DMS53 treated with DMSO at 0.1 percent for 48 hours (cell line): Measurements from ENCODE around the gene RNF6.
A peak's percentile ranks its signal among the peaks of the same experiment; 100 is the strongest.
"Not testable (repeated sequence)": the region's sequence is repeated elsewhere in the genome, so short reads cannot be mapped to it uniquely, and the experiment has no call there.

Source experiments
- DNase-seq: peaks from one replicate; lab custom pipeline; 2025; ENCODE audit not compliant: unreplicated experiment; lab: John Stamatoyannopoulos, UW

The RNF6 gene

DNA sequence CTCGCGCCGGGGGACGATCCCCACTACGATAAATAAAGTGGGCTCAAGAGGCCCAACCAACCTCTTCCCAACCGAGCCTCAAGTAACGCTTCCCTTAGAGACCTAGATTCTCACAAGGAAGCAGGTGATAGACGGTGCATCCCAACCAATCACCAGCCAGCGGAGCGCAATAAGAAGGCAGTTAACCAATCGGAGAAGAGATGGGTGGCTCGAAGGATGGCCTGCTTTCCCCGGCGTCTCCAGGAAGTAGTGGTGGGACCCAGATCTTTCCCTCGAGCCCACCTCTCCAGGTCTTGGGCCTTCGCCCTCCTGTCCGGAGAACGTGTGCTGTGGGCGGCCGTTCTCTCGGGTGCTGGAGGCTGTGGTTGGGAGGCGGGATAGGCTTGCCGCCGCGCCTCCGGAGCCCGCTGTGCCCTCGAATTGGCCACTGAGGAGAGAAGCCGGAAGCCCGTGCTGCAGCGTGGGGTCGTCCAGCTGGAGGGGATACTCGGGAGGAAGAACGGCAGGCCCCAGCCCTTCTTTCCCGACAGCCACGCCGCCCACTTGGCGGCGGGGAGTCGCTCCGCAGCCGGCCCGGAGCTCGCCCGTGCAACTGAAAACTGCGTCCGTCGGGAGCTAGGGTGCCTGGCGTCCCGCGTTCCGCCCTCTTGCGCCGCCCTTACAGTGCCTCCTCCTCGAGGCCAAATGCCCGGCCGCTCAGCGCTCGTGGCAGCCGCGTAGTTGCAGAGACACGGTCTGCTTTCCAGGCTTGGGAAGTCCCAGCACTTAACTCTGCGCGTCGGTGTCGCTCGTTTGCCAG is at the start of gene RNF6:
TSS of gene RNF6 (minus strand) at position 594 of the 799 bp plus-strand sequence. CDS start 2,665 bp downstream, outside the sequence.
- peak; percentile 96 for DNase-seq

DNA sequence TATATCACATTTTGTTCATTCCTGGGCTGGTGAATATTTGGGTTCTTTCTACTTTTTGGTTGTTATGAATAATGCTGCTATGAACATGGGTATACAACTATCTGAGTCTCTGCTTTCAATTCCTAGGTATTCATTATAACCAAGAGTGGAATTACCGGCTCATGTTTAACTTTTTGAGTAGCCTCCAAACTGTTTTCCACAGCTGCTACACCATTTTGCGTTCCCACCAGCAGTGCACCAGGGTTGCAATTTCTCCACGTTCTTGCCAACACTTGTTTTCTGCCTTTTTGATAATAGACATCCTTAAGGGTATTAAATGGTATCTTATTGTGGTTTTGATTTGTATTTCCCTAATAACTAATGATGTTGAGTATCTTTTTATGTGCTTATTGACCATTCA is 48.6 kb upstream of the RNF6 start:
- DNase-seq: no peak

DNA sequence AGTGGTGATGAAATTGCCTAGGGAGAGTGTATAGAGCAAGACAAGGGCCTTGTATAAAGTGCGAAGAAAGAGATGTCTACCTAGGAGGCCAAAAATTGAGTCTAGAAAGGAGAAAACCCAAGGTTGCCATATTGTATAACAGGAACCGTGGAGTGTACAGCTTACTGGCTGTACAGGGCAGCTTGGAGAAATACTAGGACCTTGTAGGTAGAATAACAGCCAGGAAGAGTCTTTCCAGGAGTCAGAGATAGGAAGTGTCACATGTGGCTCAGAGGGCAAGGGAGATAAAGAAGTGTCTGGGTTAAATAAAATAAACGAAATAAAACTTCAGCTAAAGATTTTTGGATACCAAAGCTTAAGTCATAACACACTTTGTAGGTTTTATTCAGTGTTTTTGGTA is 44.2 kb upstream of the RNF6 start:
- no peak for DNase-seq

DNA sequence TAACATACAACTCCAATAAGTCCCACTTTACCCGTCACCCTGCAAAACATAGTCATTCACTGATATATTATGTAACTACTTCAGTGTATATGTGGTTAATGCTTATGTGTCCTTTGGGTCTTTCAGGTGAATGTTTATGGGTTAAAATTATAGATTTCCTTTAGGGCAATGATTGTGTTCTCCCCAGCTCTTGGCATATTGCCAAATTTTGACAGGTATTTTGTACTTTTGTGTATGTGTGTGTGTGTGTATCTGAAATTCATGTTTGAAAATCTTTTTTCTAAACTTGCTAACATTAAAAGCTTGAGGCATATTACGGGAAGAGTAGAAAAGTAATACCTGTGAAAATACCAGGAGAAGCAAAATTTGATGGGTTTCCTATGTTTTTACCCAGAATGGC is 40.0 kb upstream of the RNF6 start:
- no peak for DNase-seq

DNA sequence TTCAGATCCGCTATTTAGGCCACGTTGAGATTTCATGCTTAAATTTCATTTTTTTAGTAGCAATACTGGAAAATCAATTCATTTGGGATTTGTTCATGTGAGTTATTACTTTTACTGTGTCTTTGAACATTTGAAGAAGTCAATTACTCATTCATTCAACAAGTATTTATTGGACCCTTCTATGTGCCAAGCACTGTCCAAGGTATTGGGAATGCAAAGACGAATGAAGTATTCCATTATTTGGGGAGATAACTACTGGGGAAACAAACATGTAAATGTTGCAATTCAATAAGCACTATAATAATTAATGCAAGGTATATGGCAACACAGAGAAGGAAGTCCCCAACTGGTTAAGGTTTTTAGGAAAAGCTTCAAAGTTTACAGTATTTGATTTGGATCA is 37.5 kb upstream of the RNF6 start:
- DNase-seq: no peak

DNA sequence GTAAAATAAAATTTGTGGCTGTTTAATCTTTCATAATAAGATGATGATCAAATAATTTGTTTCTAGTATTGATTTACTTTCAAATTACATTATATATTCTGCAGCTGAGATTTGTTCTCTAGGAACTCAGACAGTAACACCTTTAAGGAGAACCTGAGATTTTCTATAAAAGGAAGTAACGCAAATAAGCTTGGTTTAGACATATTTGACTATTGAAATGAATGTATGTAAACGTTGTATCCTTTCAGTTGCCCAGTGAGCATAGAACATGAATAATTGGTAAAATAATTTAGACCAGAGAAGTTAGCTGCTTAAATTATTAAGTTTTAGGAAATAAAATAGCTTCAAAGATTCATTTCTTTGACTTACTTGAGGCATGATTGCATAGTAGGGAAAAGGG is 34.9 kb upstream of the RNF6 start:
- no peak for DNase-seq

DNA sequence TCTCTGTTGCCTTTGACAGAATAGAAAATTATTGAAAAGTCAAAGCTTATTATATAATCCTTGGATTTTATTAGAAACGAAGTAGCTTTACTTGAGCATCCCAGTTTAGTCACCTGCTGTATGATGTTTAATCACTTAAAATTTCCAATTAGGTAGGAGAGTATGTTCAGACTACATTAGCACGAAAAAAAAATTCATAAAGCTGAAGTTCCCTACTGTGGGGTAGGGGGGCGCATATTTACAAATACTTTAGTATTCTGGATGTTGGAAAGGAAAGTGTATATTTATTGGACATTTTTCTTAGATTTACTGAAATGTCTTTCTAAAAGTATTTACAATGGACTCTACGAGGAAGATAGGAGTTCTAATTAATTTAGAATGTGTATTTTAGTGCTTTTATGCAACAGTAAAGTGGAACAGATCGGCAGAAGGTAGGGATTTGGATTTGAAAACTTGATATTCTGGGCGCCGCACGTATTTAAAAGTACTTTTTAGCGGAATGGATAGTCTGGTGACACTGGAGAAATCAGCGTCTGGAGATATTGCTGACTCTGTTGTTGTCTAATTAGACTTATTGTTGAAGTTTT is 33.7 kb upstream of the RNF6 start:
- no peak for DNase-seq

DNA sequence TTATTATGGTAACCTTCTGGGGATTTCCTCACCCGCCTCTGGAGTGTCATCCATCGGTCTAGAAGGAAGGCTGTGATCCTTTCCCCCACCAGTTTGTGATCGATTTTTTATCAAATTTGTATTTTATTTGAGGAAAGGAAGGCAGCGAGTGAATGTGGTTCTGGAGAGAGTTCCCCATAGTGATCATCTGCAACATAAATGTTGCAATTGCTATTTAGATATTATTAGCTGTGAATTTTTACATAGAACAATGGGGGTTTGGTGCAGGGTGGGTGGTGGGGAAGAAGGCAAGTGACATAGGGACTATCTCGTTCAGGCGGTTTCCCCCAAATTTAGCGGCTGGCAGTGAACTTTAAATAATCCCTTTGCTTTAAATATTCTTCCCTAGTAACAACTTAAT is 33.0 kb upstream of the RNF6 start:
- no peak for DNase-seq

DNA sequence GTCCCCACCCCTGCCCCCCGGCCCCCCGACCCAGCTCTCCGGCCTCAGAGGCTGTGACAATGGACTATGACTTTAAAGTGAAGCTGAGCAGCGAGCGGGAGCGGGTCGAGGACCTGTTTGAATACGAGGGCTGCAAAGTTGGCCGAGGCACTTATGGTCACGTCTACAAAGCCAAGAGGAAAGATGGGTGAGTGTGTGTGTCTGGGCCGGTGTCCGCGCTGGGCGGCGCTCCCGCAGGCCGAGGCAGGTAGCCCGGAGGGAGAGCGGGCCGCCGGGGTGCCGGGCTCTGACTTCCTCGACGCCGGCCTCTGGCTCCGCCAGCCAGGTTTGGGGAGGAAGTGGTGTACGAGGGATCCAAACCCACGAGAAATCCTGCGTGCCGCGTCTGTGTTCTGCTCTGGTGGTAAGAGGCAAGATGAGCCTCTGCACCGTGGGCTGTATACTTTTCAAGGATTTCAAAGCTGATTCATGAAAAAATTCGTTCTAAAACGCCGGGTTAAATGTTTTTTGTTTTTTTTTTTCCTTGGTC is 32.5 kb upstream of the RNF6 start:
- DNase-seq: peak; percentile 38

DNA sequence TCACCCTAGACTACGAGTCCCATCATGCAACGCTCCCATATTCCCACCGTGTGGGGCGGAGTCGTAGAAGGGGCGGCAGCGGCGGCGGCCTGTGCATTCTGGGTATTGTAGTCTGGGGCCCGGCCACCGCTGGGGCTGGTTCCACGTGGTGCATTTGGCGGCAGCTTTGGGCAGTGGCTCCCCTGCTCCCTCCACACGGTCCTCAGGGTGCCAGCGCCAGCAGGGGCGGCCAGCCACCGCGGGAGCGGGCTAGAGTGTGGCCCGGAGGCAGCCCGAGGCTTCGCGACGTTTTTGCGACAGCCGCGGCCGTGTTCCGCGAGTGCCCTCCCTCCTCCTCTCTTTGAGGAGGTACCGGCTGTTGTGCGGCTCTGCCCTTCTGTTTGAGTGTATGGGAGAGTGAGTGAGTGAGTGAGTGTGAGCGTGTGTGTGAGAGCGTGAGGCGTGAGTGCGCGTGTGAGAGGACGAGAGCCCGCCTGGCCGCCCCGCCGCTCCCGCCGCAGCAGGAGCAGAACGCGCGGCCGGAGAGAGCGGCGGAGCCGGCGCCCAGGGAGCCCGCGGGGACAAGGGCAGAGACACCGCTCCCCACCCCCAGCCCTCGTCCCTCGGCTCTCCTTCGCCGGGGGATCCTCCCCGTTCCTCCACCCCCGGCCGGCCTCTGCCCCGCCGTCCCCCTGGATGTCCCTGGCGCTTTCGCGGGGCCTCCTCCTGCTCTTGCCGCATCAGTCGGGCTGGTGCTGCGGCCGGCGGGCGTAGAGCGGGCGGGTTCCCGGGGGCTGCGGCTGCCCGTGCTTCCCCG is 31.9 kb upstream of the RNF6 start, which contains the start of gene CDK8:
TSS of gene CDK8 (plus strand) at position 343 of the 796 bp plus-strand sequence. CDS start 513 bp downstream, outside the sequence.
- DNase-seq: peak; percentile 87

DNA sequence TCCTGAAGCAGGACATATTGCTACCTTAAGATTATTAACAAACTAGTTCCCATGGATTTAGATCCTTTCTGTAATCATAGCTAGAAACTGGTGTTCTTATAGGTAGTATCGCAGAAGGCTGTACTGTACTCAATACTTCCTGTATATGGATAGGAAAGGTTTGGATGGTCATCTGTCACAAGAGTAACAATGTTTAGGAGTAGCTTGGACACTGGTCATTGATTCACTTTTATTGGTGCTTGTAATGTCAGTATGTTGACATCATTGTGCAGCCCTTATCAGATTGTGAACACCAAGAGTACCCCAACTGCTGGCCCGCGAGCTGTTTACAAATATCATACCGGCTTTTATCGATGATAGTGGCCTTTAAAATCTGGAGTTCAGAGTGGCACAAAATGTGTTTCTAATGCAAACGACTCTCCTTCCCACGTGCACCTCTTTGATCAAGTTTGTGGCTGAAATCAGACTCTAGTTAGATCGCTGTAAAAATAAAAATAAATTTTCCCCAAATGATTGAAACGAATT is 31.2 kb upstream of the RNF6 start:
- DNase-seq: no peak

DNA sequence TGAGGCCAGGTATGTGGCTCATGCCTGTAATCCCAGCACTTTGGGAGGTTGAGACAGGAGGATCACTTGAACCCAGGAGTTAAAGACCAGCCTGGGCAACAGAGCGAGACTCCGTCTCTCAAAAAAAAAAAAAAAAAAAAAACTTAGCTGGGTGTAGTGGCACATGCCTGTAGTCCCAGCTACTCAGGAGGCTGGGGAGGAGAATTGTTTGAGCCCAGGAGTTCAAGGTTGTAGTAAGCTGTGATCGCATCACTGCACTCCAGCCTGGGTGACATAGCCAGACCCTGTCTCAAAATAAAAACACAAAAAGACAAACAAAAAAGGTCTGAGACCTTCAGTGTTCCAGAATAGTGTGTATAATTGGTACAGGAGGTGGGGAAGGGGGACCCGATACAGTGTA is 29.9 kb upstream of the RNF6 start:
- DNase-seq: not testable (repeated sequence)

DNA sequence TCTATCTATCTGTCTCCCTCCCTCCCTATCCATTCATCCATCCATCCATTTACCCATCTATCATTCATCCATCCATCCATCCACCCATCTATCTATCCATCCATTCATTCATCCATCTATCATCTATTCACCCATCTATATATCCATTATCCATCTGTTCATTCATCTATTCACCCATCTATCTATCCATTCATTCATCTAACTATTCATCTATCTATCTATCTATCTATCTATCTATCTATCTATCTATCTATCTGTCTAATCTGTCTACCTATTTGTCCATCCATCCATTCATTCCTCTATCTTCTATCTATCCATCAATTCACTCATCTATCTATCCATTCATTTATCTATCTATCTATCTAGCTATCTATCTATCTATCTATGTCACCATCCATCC is 27.4 kb upstream of the RNF6 start:
- DNase-seq: no peak

DNA sequence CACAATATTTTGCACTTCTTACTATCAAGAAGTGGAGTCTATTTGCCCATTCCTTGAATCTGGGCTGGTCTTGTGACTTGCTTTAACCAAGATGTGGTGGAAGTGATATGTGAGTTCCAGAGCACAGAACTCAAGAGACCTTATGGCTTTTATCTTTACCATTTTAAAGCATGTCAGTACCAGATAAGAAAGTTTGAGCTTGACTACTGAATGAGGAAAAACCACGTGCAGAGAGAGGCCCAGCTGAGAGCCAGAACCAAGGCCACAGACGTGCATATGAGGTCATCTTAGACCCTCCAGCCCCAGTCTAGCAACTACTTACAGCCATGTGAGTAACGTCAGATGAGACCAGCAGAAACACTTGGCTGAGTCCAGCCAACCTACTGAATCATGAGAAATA is 25.5 kb upstream of the RNF6 start:
- no peak for DNase-seq

DNA sequence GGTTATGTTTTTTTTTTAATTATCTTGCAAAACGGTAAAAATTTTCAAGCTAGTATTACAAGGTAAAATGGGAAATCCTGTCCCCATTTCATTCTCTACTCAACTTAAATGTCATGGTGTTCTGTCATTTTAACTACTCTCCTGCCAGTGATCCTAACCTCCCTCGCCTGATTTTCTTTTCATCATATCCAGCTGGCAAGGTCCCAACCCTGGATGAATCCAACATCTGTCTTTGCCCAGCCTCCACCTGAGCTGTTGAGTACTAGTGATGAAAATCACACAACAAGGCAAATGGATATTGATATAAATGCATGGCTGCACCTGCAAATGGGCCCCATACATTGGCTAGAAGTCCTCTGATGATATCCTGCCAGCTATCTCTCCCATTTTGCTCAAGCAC is 24.9 kb upstream of the RNF6 start:
- no peak for DNase-seq

DNA sequence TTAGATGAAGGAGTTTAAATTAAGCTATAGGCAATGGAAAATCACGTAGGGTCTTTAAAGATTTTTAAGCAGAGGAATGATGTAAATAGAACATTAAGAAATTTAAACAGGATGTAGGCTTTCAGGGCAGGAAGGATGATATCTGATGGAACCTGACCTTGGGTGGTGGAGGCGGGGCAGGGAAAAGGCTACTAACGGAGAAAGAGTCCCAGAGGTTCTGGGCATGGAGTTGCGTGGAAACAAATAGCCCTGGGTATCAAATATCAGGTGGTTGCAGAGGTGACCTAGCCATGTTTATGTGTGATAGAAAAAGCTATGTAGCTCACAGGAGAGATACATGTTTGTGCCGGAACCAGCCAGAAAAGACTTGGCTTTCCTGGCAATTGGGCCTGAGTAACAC is 24.0 kb upstream of the RNF6 start:
- DNase-seq: no peak

DNA sequence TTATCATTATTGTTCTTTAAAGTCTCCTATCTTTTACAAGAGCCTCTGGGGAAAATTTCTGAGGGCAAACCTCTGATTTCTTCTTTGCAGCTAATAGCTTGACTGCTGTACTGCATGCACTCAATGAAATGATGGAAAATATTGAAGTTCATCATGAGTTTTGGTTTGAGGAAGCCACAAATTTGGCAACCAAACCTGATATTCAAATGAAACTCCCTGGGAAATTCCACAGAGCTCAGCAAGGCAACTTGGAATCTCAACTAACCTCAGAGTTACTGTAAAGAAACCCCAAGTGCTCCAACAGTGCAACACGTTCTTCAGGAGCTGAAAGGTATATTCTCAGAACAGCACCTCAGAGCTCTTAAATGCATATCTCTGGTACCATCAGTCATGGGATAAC is 14.2 kb upstream of the RNF6 start:
- DNase-seq: no peak

DNA sequence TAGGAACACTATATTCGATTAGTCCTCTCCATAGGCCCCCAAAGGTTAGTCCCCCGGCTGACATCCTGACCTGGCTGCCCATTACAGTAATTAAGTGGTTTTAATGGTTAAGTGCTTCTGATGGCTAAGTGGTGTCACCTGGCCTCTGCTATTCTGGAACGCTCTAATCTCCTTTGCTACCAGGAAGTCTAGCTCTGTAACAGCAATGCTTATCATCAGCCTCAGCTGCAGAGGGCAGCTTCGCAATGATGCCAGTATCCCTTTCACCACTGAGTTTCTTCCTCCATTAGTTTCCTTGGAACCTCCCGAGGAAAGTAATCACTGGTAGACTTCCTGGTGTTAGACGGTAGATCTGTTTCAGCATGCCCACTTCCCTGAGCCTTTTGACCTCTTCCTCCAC is 8.6 kb upstream of the RNF6 start:
- no peak for DNase-seq

DNA sequence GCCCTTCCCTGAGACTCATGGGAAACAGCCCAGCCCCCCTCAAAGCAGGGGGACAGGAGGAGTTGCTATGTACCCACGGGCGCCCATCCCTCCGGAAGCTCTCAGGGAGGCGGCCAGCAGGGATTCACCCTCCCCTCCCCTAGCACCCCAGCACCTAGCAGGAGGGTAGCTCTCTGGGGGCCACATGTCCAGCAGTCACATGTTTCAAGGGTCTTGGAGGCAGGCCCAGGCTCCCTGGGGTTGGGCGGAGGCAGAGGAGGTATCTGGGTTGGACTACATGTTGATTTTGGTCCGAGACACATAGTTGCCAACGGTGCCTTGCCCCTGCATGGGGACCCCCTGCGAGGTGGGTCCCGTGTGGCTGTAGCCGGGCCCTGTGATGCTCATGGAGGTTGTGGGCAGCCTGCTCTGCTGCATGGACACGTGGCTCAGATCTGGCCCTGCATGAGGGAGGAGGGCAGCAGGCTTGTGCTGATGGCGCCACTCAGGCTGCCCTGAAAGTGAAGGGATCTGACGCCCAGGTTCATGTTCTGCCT is 7.0 kb upstream of the RNF6 start:
- DNase-seq: no peak

DNA sequence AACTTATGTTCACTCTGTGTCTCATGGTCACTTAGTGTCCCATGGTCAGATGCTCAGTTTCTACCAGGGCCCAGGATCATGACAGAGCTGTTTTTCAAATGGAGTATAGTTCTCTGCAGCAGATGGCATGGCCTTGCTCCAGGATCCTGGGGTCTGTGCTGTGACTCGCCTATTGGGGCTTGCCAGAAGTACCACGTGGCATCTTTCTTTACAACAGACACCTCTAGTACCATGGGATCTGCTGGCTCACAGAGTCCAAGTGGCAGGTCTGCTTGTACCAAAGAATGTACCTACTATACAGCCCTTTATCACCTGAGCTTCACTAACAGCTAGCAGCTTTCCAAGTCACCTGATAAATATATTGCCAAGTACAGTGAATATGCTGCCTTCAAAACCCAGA is 6.0 kb upstream of the RNF6 start:
- DNase-seq: no peak
